Globus pallidus (tissue), 1 donor: ENCODE measurements around the gene KRTAP9-3.
"Not testable (repeated sequence)": the region's sequence is repeated elsewhere in the genome, so short reads cannot be mapped to it uniquely, and the experiment has no call there.

ENCODE experiments used
- DNase-seq: peaks from one replicate; pipeline ENCODE4 v3.0.0-alpha.2; 2015; ENCODE audit warnings: low spot score

KRTAP9-3 gene

DNA sequence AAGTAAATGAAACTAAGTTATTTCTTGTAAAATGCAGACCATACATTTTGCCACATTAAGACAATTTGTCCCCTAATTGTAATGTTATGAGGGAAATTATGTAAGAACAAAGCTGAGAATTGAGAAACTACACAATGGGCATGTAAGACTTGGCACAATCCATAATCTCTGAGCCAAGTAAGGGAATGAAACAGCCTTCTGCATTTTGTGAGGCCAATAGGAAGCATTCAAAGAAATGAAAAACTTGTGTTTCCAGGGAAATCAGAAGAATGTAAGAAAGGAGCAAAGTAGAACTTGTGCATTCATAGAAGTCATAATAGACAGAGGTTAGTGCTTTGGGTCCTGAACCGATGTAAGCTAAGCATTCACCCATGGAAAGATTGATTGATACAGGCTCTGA lies 19.0 kb downstream of the KRTAP9-3 start:
- DNase-seq = no peak

DNA sequence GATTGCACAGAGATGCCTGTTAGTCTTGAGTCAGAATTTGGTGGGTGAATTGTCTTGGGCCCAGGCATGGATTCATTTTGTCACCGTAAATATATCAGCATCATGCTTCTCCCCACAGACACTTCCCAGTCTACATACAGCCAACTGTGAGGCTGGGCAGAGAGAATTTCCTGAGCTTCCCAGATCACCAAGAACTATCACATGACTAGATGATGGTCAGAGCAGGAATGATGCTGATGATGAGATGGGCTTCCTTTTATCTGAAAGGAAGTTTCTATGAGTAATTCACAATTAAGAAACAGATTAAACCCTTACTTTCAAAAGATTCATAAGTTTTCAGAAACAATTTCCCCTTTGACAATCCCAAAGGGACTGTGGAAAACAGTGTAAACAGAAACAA lies 22.6 kb downstream of the KRTAP9-3 start:
- no peak for DNase-seq

DNA sequence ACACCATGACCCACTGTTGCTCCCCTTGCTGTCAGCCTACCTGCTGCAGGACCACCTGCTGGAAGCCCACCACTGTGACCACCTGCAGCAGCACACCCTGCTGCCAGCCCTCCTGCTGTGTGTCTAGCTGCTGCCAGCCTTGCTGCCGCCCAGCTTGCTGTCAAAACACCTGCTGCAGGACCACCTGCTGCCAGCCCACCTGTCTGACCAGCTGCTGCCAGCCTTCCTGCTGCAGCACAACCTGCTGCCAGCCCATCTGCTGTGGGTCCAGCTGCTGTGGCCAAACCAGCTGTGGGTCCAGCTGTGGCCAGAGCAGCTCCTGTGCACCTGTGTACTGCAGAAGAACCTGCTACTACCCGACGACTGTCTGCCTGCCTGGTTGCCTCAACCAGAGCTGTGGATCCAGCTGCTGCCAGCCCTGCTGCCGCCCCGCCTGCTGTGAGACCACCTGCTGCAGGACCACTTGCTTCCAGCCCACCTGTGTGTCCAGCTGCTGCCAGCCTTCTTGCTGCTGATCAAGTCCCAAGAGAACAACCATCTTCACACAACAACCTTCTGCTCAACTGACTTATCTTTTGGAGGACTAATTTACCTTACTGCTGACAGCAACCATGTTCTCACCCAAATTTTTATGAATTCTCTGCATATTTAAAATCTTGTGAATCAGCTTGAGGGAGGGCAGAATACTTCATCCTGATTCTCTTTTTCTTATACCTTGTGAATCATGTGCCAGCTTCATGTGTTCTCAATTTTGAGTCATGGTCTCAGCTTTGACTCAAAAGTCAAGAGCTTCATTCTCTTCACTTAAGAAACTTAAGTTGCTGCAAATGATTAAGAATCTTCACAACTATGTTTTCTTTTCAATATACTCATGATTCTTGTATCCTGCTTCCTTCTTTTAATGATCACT lies 23.4 kb downstream of the KRTAP9-3 start, which contains the start of gene KRTAP9-9:
KRTAP9-9 (plus strand) TSS at position 4 of the 910 bp plus-strand sequence.
- not testable (repeated sequence) for DNase-seq

DNA sequence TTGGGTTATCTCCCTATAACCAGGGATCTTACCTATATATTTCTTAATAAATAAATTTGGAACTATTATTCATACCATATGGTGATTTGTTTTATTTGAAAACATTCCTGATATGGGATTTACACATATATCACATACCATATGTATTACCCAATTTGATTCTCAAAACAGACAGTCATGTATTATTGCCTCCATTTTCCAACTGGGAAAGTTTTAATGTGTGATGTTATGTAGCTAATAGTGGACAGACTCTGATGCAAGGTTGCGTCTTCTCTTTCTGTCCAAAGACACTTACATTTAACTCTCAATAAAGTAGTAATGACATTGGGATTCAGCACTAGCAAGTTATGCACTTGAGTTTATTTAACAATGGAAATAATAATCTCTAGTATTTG lies 24.0 kb downstream of the KRTAP9-3 start:
- no peak for DNase-seq

DNA sequence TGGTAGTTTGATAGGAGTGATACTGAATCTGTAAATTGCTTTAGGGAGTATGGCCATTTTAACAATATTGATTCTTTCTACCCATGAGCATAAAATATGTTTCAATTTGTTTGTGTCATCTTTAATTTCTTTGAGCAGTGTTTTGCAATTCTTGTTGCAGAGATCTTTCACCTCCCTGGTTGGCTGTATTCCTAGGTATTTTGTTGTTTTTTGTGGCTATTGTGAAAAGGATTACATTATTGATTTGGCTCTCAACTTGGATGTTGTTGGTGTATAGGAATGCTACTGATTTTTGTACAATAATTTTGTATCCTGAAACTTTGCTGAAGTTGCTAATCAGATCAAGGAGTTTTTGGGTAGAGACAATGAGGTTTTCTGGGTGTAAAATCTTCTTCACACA lies 26.2 kb downstream of the KRTAP9-3 start:
- DNase-seq = no peak

DNA sequence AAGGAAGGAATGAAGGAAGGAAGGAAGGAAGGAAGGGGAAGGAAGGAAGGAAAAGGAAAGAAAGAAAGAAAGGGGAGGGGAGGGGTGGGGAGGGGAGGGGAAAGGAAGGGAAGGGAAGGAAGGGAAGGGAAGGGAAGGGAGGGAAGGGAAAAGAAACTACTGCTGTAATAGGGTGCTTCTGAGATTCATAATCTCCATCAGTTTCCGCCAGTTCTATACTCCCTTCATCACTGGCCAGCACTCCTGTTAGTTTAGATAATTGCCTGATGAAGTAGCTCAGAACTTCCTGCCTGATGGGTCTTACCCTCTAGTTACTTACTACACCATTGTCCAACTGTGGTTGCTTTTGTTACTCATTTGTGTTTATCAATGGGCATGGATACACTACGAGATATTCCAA lies 31.0 kb downstream of the KRTAP9-3 start:
- DNase-seq = no peak

DNA sequence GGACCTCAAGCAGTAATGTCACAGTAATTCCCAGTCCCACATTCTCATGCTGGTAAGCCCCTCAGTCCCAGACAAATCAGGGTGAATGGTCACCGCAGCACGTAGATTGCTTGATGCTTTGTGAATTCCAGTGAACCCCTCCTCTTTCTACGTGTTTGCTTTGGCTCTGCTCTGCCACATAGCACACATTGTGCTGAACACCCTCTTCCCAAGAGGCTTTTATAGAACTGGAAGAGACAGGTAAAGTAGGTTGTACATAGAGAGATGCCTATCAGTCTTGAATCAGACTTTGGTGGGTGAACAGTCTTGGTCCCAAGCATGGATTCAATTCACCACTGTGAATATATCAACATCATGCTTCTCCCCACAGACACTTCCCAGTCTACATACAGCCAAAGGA lies 32.4 kb downstream of the KRTAP9-3 start:
- no peak for DNase-seq

DNA sequence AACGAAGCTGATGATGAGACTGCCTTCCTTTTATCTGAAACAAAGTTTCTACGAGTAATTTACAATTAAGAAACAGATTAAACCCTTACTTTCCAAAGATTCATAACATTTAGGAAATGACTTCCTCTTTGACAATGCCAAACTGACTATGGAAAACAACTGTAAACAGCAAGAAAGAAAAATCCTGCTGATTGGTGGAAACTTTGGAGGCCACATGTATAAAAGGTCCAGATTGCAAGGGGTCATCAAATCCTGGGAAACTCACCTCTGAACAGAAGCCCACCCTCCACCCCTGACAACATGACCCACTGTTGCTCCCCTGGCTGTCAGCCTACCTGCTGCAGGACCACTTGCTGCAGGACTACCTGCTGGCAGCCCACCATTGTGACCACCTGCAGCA lies 32.8 kb downstream of the KRTAP9-3 start, which contains the start of gene KRTAP9-6:
KRTAP9-6 (plus strand) TSS at position 301 of the 400 bp plus-strand sequence; CDS start at position 301, 0 bp downstream.
- DNase-seq = no peak

DNA sequence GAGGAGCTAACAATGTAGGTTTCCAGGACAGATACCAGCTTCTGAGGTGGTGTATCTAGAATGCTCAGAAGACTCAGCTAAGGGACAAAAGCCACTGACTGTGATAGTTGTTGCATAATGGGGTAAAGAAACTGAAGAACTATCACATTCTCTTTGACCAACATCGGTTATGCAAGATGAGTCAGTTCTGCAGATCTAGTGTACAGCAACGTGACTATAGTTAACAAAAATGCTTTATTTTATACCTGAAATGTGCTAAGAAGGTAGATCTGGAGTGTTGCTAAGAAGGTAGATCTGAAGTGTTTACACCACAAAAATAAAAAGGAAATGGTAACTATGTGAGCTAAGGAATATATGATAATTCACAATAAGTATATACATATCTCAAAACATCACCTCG lies 35.5 kb downstream of the KRTAP9-3 start:
- DNase-seq = no peak

DNA sequence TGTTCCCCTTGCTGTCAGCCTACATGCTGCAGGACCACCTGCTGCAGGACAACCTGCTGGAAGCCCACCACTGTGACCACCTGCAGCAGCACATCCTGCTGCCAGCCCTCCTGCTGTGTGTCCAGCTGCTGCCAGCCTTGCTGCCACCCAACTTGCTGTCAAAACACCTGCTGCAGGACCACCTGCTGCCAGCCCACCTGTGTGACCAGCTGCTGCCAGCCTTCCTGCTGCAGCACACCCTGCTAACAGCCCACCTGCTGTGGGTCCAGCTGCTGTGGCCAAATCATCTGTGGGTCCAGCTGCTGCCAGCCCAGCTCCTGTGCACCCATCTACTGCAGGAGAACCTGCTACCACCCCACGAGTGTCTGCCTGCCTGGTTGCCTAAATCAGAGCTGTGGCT lies 39.1 kb downstream of the KRTAP9-3 start:
- DNase-seq = not testable (repeated sequence)

DNA sequence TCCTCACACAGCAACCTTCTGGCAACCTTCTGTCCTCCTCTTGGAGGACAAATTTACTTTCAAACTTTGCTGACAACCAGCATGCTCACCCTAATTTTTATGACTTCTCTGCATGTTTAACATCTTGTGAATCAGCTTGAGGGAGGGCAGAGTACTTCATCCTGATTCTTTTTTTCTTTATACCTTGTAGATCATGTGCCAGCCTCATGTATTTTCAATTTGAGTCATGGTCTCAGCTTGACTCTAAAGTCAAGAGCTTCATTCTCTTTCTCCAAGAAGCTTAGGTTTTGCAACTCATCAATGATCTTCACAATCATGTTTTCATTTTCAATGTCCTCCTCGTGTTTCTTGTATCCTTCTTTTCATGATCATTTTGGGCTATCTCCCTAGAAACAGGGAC lies 39.6 kb downstream of the KRTAP9-3 start:
- DNase-seq = no peak

DNA sequence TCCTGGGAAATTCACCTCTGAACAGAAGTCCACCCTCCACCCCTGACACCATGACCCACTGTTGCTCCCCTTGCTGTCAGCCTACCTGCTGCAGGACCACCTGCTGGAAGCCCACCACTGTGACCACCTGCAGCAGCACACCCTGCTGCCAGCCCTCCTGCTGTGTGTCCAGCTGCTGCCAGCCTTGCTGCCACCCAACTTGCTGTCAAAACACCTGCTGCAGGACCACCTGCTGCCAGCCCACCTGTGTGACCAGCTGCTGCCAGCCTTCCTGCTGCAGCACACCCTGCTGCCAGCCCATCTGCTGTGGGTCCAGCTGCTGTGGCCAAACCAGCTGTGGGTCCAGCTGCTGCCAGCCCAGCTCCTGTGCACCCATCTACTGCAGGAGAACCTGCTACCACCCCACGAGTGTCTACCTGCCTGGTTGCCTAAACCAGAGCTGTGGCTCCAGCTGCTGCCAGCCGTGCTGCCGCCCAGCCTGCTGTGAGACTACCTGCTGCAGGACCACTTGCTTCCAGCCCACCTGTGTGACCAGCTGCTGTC lies 43.5 kb downstream of the KRTAP9-3 start, which contains the start of gene KRTAP9-7:
KRTAP9-7 (plus strand) TSS at position 51 of the 543 bp plus-strand sequence; CDS start at position 51, 0 bp downstream.
- DNase-seq = not testable (repeated sequence)

DNA sequence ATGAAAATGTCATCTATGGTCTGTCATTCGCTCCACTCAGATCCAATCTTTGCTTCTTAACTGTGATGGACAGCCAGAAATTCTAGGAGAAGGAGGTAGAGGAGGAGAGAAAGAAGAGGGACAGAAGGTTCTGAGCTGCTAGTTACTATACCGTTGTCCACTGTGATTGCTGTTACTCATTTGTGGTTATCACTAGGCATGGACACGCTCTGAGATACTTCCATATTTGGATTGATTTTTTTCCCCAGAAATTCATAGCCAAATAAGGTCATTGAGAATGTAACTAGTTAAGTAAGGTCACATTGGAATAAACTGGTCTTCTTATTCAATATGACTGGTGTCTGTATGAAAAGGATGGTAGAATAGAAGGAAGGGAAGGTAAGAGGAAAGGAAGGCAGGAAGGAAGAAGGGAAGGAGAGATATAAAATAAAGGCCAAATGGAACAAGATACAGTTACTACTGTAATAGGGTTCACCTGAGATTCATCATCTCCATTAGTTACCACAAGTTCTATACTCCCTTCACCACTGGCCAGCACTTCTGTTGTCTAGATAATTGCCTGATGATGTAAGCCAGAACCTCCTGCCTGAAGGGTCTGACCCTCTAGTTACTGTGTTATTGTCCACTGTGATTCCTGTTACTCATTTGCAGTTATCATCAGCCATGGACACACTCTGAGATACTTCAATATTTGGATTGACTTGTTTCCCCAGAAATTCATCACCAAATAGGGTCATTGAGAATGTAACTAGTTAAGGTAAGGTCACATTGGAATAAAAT lies 46.1 kb downstream of the KRTAP9-3 start:
- no peak for DNase-seq
